Esophagus muscularis mucosa (tissue), 4 donors: ENCODE data around the gene ETNK1. TPM values are rescaled to one million over a fixed set of nuclear protein-coding genes. Genes with fewer than 3 reads are reported as not detected.

Source experiments
- DNase-seq: peaks from one replicate; pipeline ENCODE4 v3.0.0-alpha.2; 2017; ENCODE audit errors: extremely low spot score
- H3K27ac ChIP-seq, 4 donors: fragments of 200-600 bp; sonication (generic); replicated peaks in 1 of 4; 1 replicate in 3 of 4; 2 replicates in 1 of 4; pipeline ENCODE4 v1.5.1; 2016 to 2019; ENCODE audit warnings: mild to moderate bottlenecking in 1 of 4
- H3K27me3 ChIP-seq, 4 donors: fragments of 200-600 bp; sonication (generic); one replicate each; pipeline versions ENCODE4 v1.5.1 to v1.6.0; 2016 to 2019
- H3K36me3 ChIP-seq, 4 donors: fragments of 200-600 bp; sonication (generic); one replicate each; pipeline ENCODE4 v1.5.1; 2016 to 2019
- H3K4me1 ChIP-seq, 4 donors: fragments of 200-600 bp; sonication (generic); one replicate each; pipeline ENCODE4 v1.5.1; 2016 to 2019
- H3K4me3 ChIP-seq, 4 donors: fragments of 200-600 bp; sonication (generic); 1 replicate in 2 of 4; 2 replicates in 2 of 4; pipeline ENCODE4 v1.5.1; 2016 to 2019; ENCODE audit warnings: mild to moderate bottlenecking in 4 of 4, moderate library complexity in 1 of 4
- H3K9me3 ChIP-seq, 4 donors: fragments of 200-600 bp; sonication (generic); 1 replicate in 3 of 4; 2 replicates in 1 of 4; pipeline ENCODE4 v1.5.1; 2016 to 2019
- EP300 ChIP-seq: sonication (generic); formaldehyde crosslinking; IDR thresholded peaks from one replicate; pipeline ENCODE4 v1.6.1; 2017; ENCODE audit warnings: antibody characterized with exemption
- POLR2A ChIP-seq: fragments of 450-650 bp; IDR thresholded peaks from one replicate; pipeline ENCODE4 v1.6.1; 2017; ENCODE audit warnings: antibody characterized with exemption, moderate library complexity, mild to moderate bottlenecking, low read depth
- POLR2AphosphoS5 ChIP-seq, 2 donors: sonication (generic); formaldehyde crosslinking; IDR thresholded peaks; one replicate each; pipeline ENCODE4 v1.6.1; 2017; ENCODE audit warnings: antibody characterized with exemption in 2 of 2
- WGBS: methylation state at CpG from one replicate; pipeline ENCODE4 v1.1.5; 2018; 5-methylcytosine and 5-hydroxymethylcytosine counted together
- intact Hi-C: fragments of 100-400 bp; cut with DNase I; formaldehyde crosslinking; loops from one replicate; pipeline ENCODE4 v1.15.1; 2023
- total RNA-seq, 4 donors: library from RNA; depleted of rRNA; stranded (reverse); fragments of >200 nt; gene quantifications; one replicate each; pipeline versions ENCODE4 v1.1.0 to v1.2.1, GENCODE V29; 2016
- TF ChIP-seq, protein P1 (sequence below), 3 experiments: fragments of 200-600 bp in 2 of 3; fragments of 450-650 bp in 1 of 3; sonication (generic) in 2 of 3; IDR thresholded peaks; one replicate each; pipeline ENCODE4 v1.5.1; 2017 to 2019; ENCODE audit warnings: antibody characterized with exemption in 3 of 3, mild to moderate bottlenecking in 2 of 3, moderate library complexity in 1 of 3

The ETNK1 gene
- total RNA-seq, 4 donors from 2014 or later = 17.6 to 21.2 (median 19.4) TPM

DNA sequence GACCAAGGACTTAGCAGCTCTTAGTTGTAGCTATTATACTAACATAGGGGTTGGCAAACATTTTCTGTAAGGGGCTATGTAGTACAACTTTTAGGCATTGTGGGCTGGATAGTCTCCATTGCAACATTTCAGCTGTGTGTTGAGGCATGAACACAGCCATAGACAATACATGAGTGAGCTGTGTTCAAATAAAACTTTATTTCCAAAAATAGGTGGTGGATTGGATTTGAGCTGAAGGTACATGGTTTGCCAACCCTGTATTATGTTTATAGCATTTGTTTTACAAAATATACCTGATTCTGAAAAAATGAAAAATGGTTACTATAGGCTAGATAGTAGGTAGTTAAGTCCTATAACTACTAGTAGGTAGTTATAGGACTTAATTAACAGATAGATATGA, 40.5 kb downstream of the ETNK1 start:
- H3K27me3 ChIP-seq = no peaks in the 10 kb centered on the region
- no peaks in the 10 kb centered on the region for H3K9me3 ChIP-seq
- peaks cover 0 to 17% (median 2%) of the 10 kb centered on the region in 4 donors for H3K36me3 ChIP-seq
- TF ChIP-seq POLR2AphosphoS5 (IDR thresholded peaks at IDR 0.05) (no peak), POLR2A (no peak), EP300 (no peak)
- TF ChIP-seq, protein P1, sequence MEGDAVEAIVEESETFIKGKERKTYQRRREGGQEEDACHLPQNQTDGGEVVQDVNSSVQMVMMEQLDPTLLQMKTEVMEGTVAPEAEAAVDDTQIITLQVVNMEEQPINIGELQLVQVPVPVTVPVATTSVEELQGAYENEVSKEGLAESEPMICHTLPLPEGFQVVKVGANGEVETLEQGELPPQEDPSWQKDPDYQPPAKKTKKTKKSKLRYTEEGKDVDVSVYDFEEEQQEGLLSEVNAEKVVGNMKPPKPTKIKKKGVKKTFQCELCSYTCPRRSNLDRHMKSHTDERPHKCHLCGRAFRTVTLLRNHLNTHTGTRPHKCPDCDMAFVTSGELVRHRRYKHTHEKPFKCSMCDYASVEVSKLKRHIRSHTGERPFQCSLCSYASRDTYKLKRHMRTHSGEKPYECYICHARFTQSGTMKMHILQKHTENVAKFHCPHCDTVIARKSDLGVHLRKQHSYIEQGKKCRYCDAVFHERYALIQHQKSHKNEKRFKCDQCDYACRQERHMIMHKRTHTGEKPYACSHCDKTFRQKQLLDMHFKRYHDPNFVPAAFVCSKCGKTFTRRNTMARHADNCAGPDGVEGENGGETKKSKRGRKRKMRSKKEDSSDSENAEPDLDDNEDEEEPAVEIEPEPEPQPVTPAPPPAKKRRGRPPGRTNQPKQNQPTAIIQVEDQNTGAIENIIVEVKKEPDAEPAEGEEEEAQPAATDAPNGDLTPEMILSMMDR (IDR thresholded peaks at IDR 0.05) = no peak
- H3K4me3 ChIP-seq = no peak overlapping the region
- no peak for DNase-seq
- no peaks in the 10 kb centered on the region for H3K4me1 ChIP-seq
- intact Hi-C loops = no loop called here
- H3K27ac ChIP-seq = no peak overlapping the region

DNA sequence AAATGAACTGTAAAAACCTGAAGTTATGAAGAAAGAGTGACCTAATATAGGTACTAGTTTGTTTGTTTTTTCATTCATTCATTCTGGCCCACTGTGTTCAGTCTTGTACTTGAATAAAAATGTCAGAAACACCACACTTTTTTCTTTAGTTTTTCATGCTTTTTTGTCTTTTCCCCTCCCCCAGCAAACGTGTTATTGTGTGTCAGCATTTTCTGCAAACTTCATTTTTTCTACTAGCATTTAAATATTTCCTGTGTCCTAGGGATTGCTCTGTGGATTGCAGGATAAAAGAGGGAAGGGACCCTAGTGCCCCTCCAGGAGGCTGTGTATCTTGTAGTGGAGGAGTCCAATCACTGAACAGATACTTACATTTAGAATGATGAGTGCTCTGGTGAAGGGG, 42.2 kb downstream of the ETNK1 start:
- no peaks in the 10 kb centered on the region for H3K9me3 ChIP-seq
- TF ChIP-seq POLR2A = no peak
- TF ChIP-seq POLR2AphosphoS5 (IDR thresholded peaks at IDR 0.05) = no peak
- TF ChIP-seq, protein P1 (IDR thresholded peaks at IDR 0.05) = no peak
- no peak for TF ChIP-seq EP300
- intact Hi-C loops = no loop called here
- H3K27me3 ChIP-seq = no peaks in the 10 kb centered on the region
- DNase-seq = no peak
- no peak overlapping the region for H3K27ac ChIP-seq
- H3K4me3 ChIP-seq = no peak overlapping the region
- 42% methylated on average over 1 of the region's 1 CpG for WGBS
- peaks cover 0 to 16% (median 10%) of the 10 kb centered on the region in 4 donors for H3K36me3 ChIP-seq
- H3K4me1 ChIP-seq = no peaks in the 10 kb centered on the region

DNA sequence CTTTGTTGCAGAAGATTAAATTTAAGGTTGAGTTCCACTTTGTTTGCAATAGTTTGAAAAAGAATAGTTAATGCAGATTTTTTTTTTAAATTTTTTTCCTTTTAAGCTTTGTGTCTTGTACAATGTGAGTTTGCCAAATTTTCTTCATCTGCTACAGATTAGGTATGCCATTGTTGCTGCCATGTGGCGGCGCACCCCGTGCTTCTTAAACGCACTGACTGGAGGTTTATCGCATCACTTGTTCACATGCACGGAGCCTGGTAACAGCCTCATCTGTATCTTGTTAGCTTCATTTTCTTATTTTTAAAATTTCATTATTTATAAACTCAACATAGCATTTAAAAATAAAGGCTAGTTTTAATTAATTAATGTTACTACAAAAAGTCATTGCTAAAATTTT, 43.5 kb downstream of the ETNK1 start:
- WGBS = 98% methylated on average over 6 of the region's 6 CpGs
- no peaks in the 10 kb centered on the region for H3K4me1 ChIP-seq
- H3K27me3 ChIP-seq = no peaks in the 10 kb centered on the region
- intact Hi-C loops = no loop called here
- H3K27ac ChIP-seq = no peak overlapping the region
- H3K4me3 ChIP-seq = no peak overlapping the region
- no peak for DNase-seq
- no peaks in the 10 kb centered on the region for H3K9me3 ChIP-seq
- peaks cover 0 to 24% (median 14%) of the 10 kb centered on the region in 4 donors for H3K36me3 ChIP-seq
- TF ChIP-seq POLR2A (no peak), POLR2AphosphoS5 (IDR thresholded peaks at IDR 0.05) (no peak), EP300 (no peak)
- TF ChIP-seq, protein P1 (IDR thresholded peaks at IDR 0.05) = no peak

DNA sequence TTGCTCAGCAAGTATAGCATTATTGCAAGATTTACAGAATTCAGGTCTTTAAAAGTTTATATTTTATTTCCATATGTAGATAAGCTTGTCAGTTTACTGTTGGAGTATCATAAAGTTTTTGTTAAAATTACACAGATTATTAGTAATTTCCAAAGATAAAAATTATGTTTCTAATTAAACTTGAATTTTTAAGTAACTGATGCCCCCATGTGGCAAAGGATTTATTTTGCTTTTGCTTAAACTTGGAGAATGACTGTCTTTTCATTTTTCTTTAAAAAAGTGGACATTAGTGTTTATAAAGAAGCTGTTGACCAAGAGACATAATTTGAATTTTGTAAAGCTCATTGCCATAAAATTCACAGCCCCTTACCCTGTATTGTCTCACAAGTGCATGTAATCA, 45.8 kb downstream of the ETNK1 start:
- H3K27ac ChIP-seq = no peak overlapping the region
- DNase-seq = no peak
- H3K27me3 ChIP-seq = no peaks in the 10 kb centered on the region
- H3K36me3 ChIP-seq = peaks cover 0 to 46% (median 21%) of the 10 kb centered on the region in 4 donors
- no peaks in the 10 kb centered on the region for H3K9me3 ChIP-seq
- TF ChIP-seq POLR2A = no peak
- TF ChIP-seq, protein P1 (IDR thresholded peaks at IDR 0.05) = peak in 1 of 3 experiments; percentile 15
- no peaks in the 10 kb centered on the region for H3K4me1 ChIP-seq
- H3K4me3 ChIP-seq = no peak overlapping the region
- intact Hi-C loops = no loop called here

DNA sequence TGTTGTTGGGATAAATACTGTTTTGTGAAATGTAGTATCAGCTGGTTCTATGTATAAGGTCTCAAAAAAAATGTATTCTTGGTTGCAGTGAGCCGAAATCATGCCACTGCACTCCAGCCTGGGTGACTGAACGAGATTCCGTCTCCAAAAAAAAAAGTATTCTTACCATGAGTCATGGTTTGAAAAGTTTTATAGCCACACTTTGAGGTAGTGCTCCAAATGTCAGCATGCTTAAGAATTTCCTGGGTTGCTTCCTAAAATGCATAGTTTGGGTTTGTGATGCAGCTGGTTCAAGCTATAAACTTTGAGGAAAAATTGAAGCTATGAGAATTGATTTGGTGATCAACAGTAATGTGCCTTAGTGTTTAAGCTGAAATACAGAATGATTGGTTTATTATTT, 48.0 kb downstream of the ETNK1 start:
- H3K4me3 ChIP-seq = no peak overlapping the region
- TF ChIP-seq EP300 = no peak
- no peak for TF ChIP-seq POLR2AphosphoS5 (IDR thresholded peaks at IDR 0.05)
- TF ChIP-seq, protein P1 (IDR thresholded peaks at IDR 0.05) = no peak
- no peak for TF ChIP-seq POLR2A
- H3K9me3 ChIP-seq = no peaks in the 10 kb centered on the region
- no peaks in the 10 kb centered on the region for H3K27me3 ChIP-seq
- WGBS = 64% methylated on average over 3 of the region's 3 CpGs
- DNase-seq = no peak
- H3K4me1 ChIP-seq = no peaks in the 10 kb centered on the region
- no peak overlapping the region for H3K27ac ChIP-seq
- intact Hi-C loops = no loop called here
- peaks cover 0 to 58% (median 28%) of the 10 kb centered on the region in 4 donors for H3K36me3 ChIP-seq
